ENCODE data around the gene IL37. TPM values are rescaled to one million over a fixed set of nuclear protein-coding genes. Genes with fewer than 3 reads are reported as not detected.

The IL37 gene
- total RNA-seq, 1 donor from 2014 or later: not detected

DNA sequence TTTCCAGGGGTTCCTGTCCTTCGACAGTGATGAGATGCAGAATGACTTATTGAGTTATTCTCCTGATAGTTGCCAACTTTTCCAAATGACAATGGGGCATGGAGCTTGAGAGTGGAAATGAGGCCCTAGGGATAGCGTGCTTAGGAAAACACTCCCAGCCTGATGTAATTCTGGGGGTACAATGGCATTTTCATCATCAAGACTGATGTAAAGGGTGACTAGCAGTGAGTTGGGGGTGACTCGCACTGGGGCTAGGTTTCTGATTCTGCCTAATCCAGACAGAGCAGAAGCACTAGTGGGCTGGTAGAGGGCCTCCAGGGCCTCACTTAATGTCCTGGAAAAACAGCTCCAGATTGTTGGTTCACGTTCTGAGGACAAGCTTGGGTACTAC lies 34.0 kb upstream of the IL37 start:
- Mint-ChIP-seq H3K9me3 (ENCODE audit: unreplicated experiment) (peaks cover 2% of the 10 kb centered on the region), H3K4me3 (ENCODE audit: unreplicated experiment) (no peak overlapping the region), H3K36me3 (ENCODE audit: low read depth, unreplicated experiment) (no peaks in the 10 kb centered on the region), H3K27ac (ENCODE audit: unreplicated experiment) (no peak overlapping the region), H3K27me3 (ENCODE audit: low read depth, unreplicated experiment) (no peaks in the 10 kb centered on the region), H3K4me1 (ENCODE audit: low read depth, unreplicated experiment) (peaks cover 14% of the 10 kb centered on the region)
- Histone ChIP-seq H3K27me3 (ENCODE audit: insufficient read depth, low read length) (no peaks in the 10 kb centered on the region), H2AFZ (ENCODE audit: low read depth, low read length) (peak overlapping the region; percentile 50), H4K20me1 (ENCODE audit: insufficient read depth, low read length) (no peaks in the 10 kb centered on the region), H3K4me3 (ENCODE audit: insufficient read depth, low read depth, low read length) (no peak overlapping the region), H3K4me2 (ENCODE audit: low read length) (peak overlapping the region; percentile 53), H3K4me1 (ENCODE audit: insufficient read depth, low read length) (peaks cover 41% of the 10 kb centered on the region), H3K79me2 (ENCODE audit: insufficient read depth, low read length) (no peaks in the 10 kb centered on the region), H3K9ac (ENCODE audit: low read length) (no peak overlapping the region), H3K36me3 (ENCODE audit: insufficient read depth, low read length) (no peaks in the 10 kb centered on the region), H3K9me3 (ENCODE audit: insufficient read depth, low read depth, low read length) (no peaks in the 10 kb centered on the region), H3K27ac (ENCODE audit: low read depth, low read length) (peak overlapping the region; percentile 73)
- DNase-seq (ENCODE audit: low read depth) (no peak), FAIRE-seq (no peak)
- TF ChIP-seq, protein P1, sequence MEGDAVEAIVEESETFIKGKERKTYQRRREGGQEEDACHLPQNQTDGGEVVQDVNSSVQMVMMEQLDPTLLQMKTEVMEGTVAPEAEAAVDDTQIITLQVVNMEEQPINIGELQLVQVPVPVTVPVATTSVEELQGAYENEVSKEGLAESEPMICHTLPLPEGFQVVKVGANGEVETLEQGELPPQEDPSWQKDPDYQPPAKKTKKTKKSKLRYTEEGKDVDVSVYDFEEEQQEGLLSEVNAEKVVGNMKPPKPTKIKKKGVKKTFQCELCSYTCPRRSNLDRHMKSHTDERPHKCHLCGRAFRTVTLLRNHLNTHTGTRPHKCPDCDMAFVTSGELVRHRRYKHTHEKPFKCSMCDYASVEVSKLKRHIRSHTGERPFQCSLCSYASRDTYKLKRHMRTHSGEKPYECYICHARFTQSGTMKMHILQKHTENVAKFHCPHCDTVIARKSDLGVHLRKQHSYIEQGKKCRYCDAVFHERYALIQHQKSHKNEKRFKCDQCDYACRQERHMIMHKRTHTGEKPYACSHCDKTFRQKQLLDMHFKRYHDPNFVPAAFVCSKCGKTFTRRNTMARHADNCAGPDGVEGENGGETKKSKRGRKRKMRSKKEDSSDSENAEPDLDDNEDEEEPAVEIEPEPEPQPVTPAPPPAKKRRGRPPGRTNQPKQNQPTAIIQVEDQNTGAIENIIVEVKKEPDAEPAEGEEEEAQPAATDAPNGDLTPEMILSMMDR (IDR thresholded peaks at IDR 0.05; ENCODE audit: insufficient read depth, low read depth, low read length): no peak

DNA sequence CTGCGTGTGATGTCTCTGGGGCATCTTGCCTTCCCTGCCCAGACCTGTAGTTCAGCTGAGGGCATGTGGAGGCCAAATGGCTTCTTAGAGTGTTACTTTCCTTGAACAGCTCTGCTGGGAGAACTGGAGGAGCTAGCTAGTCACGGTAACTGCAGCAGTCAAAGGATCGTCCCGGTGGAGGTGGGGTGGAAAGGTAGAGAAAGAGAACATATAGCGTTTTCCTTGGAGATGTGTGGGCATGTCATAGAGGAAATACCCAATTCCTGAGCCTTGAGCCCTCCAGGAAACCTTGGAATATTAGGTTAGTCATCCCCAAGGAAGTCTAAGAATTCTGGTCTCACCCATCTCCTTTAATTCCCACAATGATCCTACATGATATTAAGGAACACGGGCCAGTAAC lies 33.5 kb upstream of the IL37 start:
- TF ChIP-seq, protein P1 (IDR thresholded peaks at IDR 0.05; ENCODE audit: insufficient read depth, low read depth, low read length): no peak
- TF ChIP-seq EZH2 (IDR thresholded peaks at IDR 0.05; ENCODE audit: insufficient read depth, low read length): no peak
- no peaks in the 10 kb centered on the region for H3K27me3 Mint-ChIP-seq (ENCODE audit: low read depth, unreplicated experiment)
- no peaks in the 10 kb centered on the region for H3K36me3 Mint-ChIP-seq (ENCODE audit: low read depth, unreplicated experiment)
- DNase-seq (ENCODE audit: low read depth) (peak; percentile 60), FAIRE-seq (no peak)
- no peaks in the 10 kb centered on the region for H3K36me3 ChIP-seq (ENCODE audit: insufficient read depth, low read length)
- peak overlapping the region; percentile 50 for H2AFZ ChIP-seq (ENCODE audit: low read depth, low read length)
- H3K27me3 ChIP-seq (ENCODE audit: insufficient read depth, low read length): no peaks in the 10 kb centered on the region
- H3K4me3 Mint-ChIP-seq (ENCODE audit: unreplicated experiment): no peak overlapping the region
- H3K79me2 ChIP-seq (ENCODE audit: insufficient read depth, low read length): no peaks in the 10 kb centered on the region
- no peaks in the 10 kb centered on the region for H3K9me3 ChIP-seq (ENCODE audit: insufficient read depth, low read depth, low read length)
- H3K9ac ChIP-seq (ENCODE audit: low read length): no peak overlapping the region
- H3K27ac Mint-ChIP-seq (ENCODE audit: unreplicated experiment): no peak overlapping the region
- H3K4me2 ChIP-seq (ENCODE audit: low read length): peak overlapping the region; percentile 53
- peaks cover 14% of the 10 kb centered on the region for H3K4me1 Mint-ChIP-seq (ENCODE audit: low read depth, unreplicated experiment)
- H3K9me3 Mint-ChIP-seq (ENCODE audit: unreplicated experiment): peaks cover 2% of the 10 kb centered on the region
- peak overlapping the region; percentile 73 for H3K27ac ChIP-seq (ENCODE audit: low read depth, low read length)
- peaks cover 41% of the 10 kb centered on the region for H3K4me1 ChIP-seq (ENCODE audit: insufficient read depth, low read length)
- H3K4me3 ChIP-seq (ENCODE audit: insufficient read depth, low read depth, low read length): no peak overlapping the region
- H4K20me1 ChIP-seq (ENCODE audit: insufficient read depth, low read length): no peaks in the 10 kb centered on the region

DNA sequence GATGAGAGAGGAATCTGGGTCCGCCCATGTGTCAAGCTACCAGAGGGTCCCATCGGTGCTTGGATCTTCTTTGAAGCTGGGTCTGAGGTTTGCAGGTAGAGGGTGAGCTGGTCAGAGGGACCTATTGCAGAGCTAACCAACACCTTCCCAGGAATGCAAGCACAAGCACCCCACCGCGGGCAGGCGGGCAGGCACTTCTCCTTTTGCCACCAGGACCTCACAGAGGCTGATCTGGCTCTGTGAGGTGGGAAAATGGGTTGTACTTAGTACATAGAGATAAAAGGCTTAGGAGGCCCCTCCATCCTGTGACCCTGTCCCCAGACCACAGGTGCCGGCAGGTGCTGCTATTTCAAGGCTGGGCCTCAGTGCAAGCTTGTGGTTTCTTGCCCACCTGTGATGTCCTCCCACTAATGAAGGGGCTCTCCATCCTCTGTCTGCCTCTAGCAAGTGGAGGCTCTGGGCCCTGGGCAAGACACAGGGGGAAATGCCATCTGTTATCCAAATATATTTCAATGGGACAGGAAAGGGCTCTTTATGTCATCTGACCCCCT lies 31.4 kb upstream of the IL37 start:
- no peak overlapping the region for H3K27ac Mint-ChIP-seq (ENCODE audit: unreplicated experiment)
- Histone ChIP-seq H3K36me3 (ENCODE audit: insufficient read depth, low read length) (no peaks in the 10 kb centered on the region), H2AFZ (ENCODE audit: low read depth, low read length) (no peak overlapping the region), H3K9me3 (ENCODE audit: insufficient read depth, low read depth, low read length) (no peaks in the 10 kb centered on the region), H3K27me3 (ENCODE audit: insufficient read depth, low read length) (no peaks in the 10 kb centered on the region), H3K4me1 (ENCODE audit: insufficient read depth, low read length) (peaks cover 41% of the 10 kb centered on the region), H3K27ac (ENCODE audit: low read depth, low read length) (peak overlapping the region; percentile 91), H3K79me2 (ENCODE audit: insufficient read depth, low read length) (no peaks in the 10 kb centered on the region), H3K9ac (ENCODE audit: low read length) (no peak overlapping the region), H3K4me3 (ENCODE audit: insufficient read depth, low read depth, low read length) (no peak overlapping the region), H4K20me1 (ENCODE audit: insufficient read depth, low read length) (no peaks in the 10 kb centered on the region), H3K4me2 (ENCODE audit: low read length) (peak overlapping the region; percentile 42)
- peaks cover 14% of the 10 kb centered on the region for H3K4me1 Mint-ChIP-seq (ENCODE audit: low read depth, unreplicated experiment)
- H3K36me3 Mint-ChIP-seq (ENCODE audit: low read depth, unreplicated experiment): no peaks in the 10 kb centered on the region
- no peak overlapping the region for H3K4me3 Mint-ChIP-seq (ENCODE audit: unreplicated experiment)
- H3K27me3 Mint-ChIP-seq (ENCODE audit: low read depth, unreplicated experiment): peaks cover 1% of the 10 kb centered on the region
- TF ChIP-seq, protein P1 (IDR thresholded peaks at IDR 0.05; ENCODE audit: insufficient read depth, low read depth, low read length): no peak
- TF ChIP-seq EZH2 (IDR thresholded peaks at IDR 0.05; ENCODE audit: insufficient read depth, low read length): no peak
- no peak for FAIRE-seq
- H3K9me3 Mint-ChIP-seq (ENCODE audit: unreplicated experiment): peaks cover 2% of the 10 kb centered on the region
- no peak for DNase-seq (ENCODE audit: low read depth)
